ENCODE results near the gene ZG16B. TPM values are rescaled to one million over a fixed set of nuclear protein-coding genes. Genes with fewer than 3 reads are reported as not detected.
A peak's percentile ranks its signal among the peaks of the same experiment; 100 is the strongest.

ZG16B gene
- total RNA-seq, 2 donors from 2014 or later = 0.48 to 1.4 TPM

DNA sequence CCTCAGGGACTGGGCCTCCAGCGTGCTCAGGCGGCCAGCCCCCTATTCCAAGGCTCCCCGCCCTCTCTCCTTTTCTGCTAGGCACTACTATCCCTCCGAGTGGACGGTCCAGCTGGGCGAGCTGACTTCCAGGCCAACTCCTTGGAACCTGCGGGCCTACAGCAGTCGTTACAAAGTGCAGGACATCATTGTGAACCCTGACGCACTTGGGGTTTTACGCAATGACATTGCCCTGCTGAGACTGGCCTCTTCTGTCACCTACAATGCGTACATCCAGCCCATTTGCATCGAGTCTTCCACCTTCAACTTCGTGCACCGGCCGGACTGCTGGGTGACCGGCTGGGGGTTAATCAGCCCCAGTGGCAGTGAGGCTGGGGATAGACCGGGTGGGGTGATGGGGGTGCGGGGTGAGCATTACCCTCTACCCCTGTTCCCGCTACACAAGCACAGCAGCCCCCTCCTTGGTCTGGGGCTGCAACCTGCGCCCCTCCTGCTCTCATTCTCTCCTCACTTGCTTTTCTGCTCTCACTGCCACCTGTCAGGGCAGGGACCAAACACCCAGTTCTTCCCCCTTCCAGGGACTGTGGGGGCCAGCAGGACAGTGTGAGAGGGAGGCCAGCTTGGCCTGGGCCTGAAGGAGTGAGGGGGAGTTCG lies 30.8 kb upstream of the ZG16B start:
- DNase-seq (ENCODE audit: low spot score in 2 of 2) (peak in 1 of 2 donors; percentile 46), ATAC-seq (no peak)
- Mint-ChIP-seq H3K27ac (peak overlapping the region in 1 of 2 donors; percentile 42), H3K9me3 (peaks cover 12 to 13% of the 10 kb centered on the region in 2 donors), H3K36me3 (peaks cover 7 to 8% of the 10 kb centered on the region in 2 donors)

- ATAC-seq (no peak), DNase-seq (ENCODE audit: low spot score in 2 of 2) (peak in 1 of 2 donors; percentile 33)
- Mint-ChIP-seq H3K36me3 (peaks cover 10 to 13% of the 10 kb centered on the region in 2 donors), H3K27ac (peak overlapping the region in 1 of 2 donors; percentile 42), H3K9me3 (peaks cover 15% of the 10 kb centered on the region in 2 donors)
Measured at GRCh38 chr16:2799859-2800226, 30.3 kb upstream of the ZG16B start.

- DNase-seq (ENCODE audit: low spot score in 2 of 2) (no peak), ATAC-seq (no peak)
- H3K9me3 Mint-ChIP-seq = peaks cover 15 to 20% of the 10 kb centered on the region in 2 donors
- no peak overlapping the region for H3K27ac Mint-ChIP-seq
- H3K36me3 Mint-ChIP-seq = peaks cover 10 to 13% of the 10 kb centered on the region in 2 donors
Measured at GRCh38 chr16:2803545-2804195, 26.4 kb upstream of the ZG16B start.

- Mint-ChIP-seq H3K27ac (peak overlapping the region in 1 of 2 donors; percentile 24), H3K9me3 (peaks cover 15 to 20% of the 10 kb centered on the region in 2 donors), H3K36me3 (peaks cover 10 to 13% of the 10 kb centered on the region in 2 donors)
- no peak for ATAC-seq
- DNase-seq (ENCODE audit: low spot score in 2 of 2) = peak in 1 of 2 donors; percentile 18
Measured at GRCh38 chr16:2804728-2805127, 25.4 kb upstream of the ZG16B start.

DNA sequence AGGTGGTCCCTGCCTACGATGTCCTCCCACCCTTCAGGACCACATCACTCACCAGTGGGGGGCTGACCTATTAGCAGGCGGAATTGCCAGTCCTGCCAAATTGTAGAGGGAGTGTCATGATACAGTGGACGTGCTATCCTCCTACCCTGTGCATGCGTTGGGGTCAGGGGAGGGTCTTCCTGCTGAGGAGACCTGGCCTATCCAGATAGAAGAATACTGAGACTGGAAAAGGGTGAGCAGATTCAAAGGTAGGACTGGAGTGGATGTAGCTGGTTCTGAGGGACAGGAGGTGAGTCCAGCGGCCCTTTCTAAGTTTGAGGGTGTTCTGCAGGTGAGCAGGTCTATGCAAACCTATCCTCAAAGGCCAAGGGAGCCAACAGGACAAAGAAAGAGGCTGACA lies 23.8 kb upstream of the ZG16B start:
- Mint-ChIP-seq H3K9me3 (peaks cover 15 to 20% of the 10 kb centered on the region in 2 donors), H3K36me3 (peaks cover 10 to 13% of the 10 kb centered on the region in 2 donors)
- no peak for ATAC-seq

DNA sequence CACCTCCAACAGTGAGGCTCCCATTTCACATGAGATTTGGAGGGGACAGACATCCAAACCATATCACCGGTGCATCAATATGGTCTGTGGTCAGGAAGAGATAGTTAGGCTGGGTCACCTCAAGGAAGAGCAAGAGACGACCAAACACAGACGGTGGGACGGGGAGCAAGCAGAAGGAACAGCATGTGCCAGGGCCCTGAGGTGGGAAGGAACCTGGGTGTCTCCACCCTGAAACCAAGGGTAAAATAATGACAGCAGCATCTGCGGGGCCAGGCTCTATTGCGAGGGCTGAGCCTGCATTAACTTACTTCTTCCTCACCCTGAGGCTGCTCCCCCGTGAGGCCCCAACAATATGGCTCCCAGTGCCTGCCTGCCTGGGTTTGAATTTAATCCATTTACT lies 21.9 kb upstream of the ZG16B start:
- no peak overlapping the region for H3K27ac Mint-ChIP-seq
- ATAC-seq (no peak), DNase-seq (ENCODE audit: low spot score in 2 of 2) (peak in 1 of 2 donors; percentile 33)
- H3K36me3 Mint-ChIP-seq = peaks cover 10 to 13% of the 10 kb centered on the region in 2 donors
- peaks cover 12 to 17% of the 10 kb centered on the region in 2 donors for H3K9me3 Mint-ChIP-seq

More for the DNA sequence above, 23.8 kb upstream of the ZG16B start:
- no peak overlapping the region for H3K27ac Mint-ChIP-seq
- no peak for DNase-seq (ENCODE audit: low spot score in 2 of 2)

DNA sequence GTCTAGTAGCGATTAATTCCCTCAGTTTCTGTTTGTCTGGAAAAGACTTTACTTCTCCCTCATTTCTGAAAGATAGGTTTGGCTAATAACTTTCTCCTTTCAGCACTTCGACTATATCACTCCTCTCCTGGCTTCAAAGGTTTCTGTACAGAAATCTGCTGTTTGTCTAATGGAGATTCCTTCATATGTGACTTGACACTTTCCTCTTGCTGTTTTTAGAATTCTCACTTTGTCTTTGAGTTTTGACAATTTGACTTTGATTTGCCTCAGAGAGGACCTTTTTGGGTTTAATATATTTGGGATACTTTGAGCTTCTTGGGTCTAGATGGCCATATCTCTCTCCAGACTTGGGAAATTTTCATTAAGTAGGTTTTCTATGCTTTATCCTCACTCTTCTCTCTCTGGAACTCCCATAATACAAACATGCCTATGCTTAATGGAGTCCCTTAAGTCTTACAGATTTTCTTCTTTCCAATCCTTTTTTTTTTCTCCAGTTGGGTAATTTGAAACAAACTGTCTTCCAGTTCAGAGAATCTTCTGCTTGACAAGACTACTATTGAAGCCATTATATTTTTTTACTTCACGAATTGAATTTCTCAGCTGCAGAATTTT lies 20.8 kb upstream of the ZG16B start:
- Mint-ChIP-seq H3K9me3 (peaks cover 4 to 8% of the 10 kb centered on the region in 2 donors), H3K27ac (no peak overlapping the region), H3K36me3 (peaks cover 4 to 6% of the 10 kb centered on the region in 2 donors)
- ATAC-seq = no peak
- no peak for DNase-seq (ENCODE audit: low spot score in 2 of 2)

DNA sequence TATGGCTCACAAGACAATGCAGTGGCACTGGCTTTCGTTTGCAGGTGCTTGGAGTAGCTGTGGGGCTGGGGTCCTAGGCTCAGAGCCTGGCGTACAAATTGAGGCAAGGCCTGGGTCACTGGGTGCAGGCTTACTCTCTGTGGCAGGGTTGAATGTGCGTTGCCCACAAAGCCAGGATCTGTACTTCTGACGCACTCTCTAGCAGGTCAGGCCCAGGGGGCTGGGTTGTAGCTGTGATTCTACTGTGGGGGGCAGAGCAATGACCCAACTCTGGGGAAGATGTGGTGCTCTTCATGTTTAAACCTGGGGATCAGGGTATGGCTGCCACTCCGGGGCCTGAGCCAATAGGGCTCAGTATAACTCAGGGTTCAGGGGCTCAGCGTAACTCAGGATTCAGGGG lies 19.5 kb upstream of the ZG16B start:
- Mint-ChIP-seq H3K9me3 (no peaks in the 10 kb centered on the region), H3K27ac (no peak overlapping the region), H3K36me3 (no peaks in the 10 kb centered on the region)
- DNase-seq (ENCODE audit: low spot score in 2 of 2) = peak in 1 of 2 donors; percentile 25
- ATAC-seq = no peak

DNA sequence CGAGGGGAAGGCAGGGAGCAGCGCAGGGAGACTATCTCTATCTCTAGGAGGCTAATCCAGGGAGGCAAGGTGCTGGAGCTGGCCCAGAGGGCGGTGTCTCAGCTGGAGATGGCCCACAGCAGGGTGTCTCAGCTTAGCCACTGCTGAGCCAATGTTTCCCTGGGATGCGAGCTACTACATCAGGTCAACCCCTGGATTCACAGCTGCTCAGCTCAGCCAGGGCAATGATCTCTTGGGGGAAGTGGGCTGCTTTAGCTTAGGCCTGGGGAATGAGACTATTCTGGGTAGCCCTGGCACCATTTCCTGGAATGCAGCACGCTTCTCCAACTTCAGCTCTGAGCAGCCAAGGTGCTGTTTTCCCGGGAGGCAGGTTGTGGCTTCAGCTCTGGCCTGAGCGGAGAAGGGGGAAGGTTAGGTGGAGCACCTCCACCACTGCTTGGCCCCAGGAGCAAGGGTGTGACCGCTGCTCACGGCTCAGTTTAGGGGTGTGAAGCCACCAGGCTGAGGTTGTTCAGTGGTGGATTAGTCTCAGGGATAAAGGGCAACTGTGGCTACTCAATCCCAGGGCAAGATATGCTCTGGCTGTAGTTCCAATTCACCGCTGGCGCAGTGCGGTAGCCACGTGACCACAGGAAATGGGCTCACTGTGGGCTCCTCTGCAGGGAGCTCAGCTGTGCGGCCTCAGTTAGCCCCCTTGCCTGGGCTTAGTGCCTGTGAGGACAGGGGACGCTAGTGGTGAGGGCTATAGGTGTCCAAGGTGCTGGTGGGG lies 18.2 kb upstream of the ZG16B start:
- peak overlapping the region in 1 of 2 donors; percentile 22 for H3K27ac Mint-ChIP-seq
- no peak for ATAC-seq
- no peaks in the 10 kb centered on the region for H3K9me3 Mint-ChIP-seq
- no peaks in the 10 kb centered on the region for H3K36me3 Mint-ChIP-seq
- peak in 1 of 2 donors; percentile 40 for DNase-seq (ENCODE audit: low spot score in 2 of 2)

DNA sequence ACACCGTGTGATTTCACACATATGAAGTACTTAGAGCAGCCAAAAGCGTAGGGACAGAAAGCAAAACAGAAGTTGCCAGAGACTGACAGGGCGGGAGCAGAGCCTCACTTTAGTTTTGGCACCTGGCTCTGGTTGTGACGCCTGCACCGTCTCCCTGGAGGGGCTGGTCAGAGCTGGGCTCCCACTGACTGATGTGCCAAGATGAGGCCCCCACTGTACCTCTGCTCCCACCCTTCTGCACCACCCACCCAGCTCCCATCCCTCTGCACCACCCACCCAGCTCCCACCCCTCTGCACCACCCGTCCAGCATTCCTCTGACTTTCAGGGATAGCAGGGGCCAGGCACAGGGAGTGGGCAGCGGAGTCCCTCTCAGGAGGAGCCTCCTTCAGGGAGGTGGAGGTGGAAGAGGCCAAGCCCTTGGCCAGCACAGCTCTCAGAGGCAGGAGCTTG lies 16.3 kb upstream of the ZG16B start:
- no peaks in the 10 kb centered on the region for H3K9me3 Mint-ChIP-seq
- DNase-seq (ENCODE audit: low spot score in 2 of 2) (peak in 1 of 2 donors; percentile 13), ATAC-seq (no peak)
- H3K36me3 Mint-ChIP-seq = no peaks in the 10 kb centered on the region
- no peak overlapping the region for H3K27ac Mint-ChIP-seq

- H3K36me3 Mint-ChIP-seq = no peaks in the 10 kb centered on the region
- H3K27ac Mint-ChIP-seq = no peak overlapping the region
- H3K9me3 Mint-ChIP-seq = no peaks in the 10 kb centered on the region
- DNase-seq (ENCODE audit: low spot score in 2 of 2) = peak in 1 of 2 donors; percentile 46
- ATAC-seq = no peak
Measured at GRCh38 chr16:2814551-2815298, 15.4 kb upstream of the ZG16B start.

DNA sequence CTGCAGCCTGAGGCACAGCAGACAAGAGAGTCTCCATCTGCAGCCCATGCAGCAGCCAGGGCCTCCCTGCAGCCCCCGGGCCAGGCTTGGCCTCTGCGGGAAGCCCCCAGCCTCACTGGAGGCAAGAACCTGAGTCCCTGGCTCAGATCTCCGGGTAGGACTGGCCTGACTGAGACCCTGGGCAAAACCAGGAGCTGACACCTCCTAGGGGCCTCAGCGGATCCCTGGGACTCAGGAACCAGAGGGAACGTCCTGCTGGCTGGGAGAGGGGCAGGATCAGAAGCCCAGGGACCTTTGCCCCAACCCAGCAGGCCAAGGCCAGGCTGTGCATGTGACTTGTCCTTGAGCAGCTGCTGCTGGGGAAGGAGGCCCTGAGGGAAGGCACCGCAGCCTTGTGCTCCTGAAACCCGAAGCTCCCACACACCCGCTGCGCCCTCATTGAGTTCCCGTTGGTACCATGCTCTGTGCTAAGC lies 14.8 kb upstream of the ZG16B start:
- Mint-ChIP-seq H3K36me3 (no peaks in the 10 kb centered on the region), H3K9me3 (no peaks in the 10 kb centered on the region), H3K27ac (no peak overlapping the region)
- peak in 1 of 2 donors; percentile 39 for DNase-seq (ENCODE audit: low spot score in 2 of 2)
- no peak for ATAC-seq

GRCh38 chr16:2816751-2817339 lies 13.3 kb upstream of the ZG16B start, which contains the start of gene PRSS21:
PRSS21 (plus strand) TSS chr16:2817237; CDS start chr16:2817269, 32 bp downstream.
- DNase-seq (ENCODE audit: low spot score in 2 of 2) = peak in 1 of 2 donors; percentile 54
- ATAC-seq = peak in 1 of 2 donors; percentile 44
- H3K9me3 Mint-ChIP-seq = no peaks in the 10 kb centered on the region
- H3K36me3 Mint-ChIP-seq = no peaks in the 10 kb centered on the region
- no peak within 1 kb of the TSS for H3K27ac Mint-ChIP-seq

- no peak for ATAC-seq
- Mint-ChIP-seq H3K9me3 (no peaks in the 10 kb centered on the region), H3K36me3 (no peaks in the 10 kb centered on the region), H3K27ac (no peak overlapping the region)
- DNase-seq (ENCODE audit: low spot score in 2 of 2) = peak in 1 of 2 donors; percentile 53
Measured at GRCh38 chr16:2817340-2818271, 12.5 kb upstream of the ZG16B start.

Measured in activated naive CD4-positive, alpha-beta T cell treated with anti-CD3 and anti-CD28 coated beads, Interleukin-2, amount 50 U/mL, for 72 hours (primary cell).